Mesenchymal stem cell (in vitro differentiated cells and primary cell): Measurements from ENCODE around the gene AGAP1.

ENCODE experiments used
- DNase-seq: peaks from one replicate; pipeline ENCODE4 v3.0.0-alpha.2; 2013
- H2AFZ ChIP-seq: one replicate; pipeline ENCODE4 v1.6.1; 2013; ENCODE audit warnings: low read depth, mild to moderate bottlenecking, control low read depth, inconsistent platforms, low read length, moderate library complexity
- H2AK5ac ChIP-seq: 2 replicates; pipeline ENCODE4 v1.6.1; 2013; ENCODE audit warnings: low read length, moderate library complexity, mild to moderate bottlenecking, inconsistent platforms; ENCODE audit not compliant: severe bottlenecking
- H2BK120ac ChIP-seq: one replicate; pipeline ENCODE4 v1.6.1; 2013; ENCODE audit warnings: low read depth, mild to moderate bottlenecking, inconsistent platforms, low read length, moderate library complexity
- H2BK12ac ChIP-seq, 2 experiments: one replicate each; pipeline ENCODE4 v1.6.1; 2013; ENCODE audit warnings: inconsistent platforms in 2 of 2, low read length in 2 of 2, mild to moderate bottlenecking in 2 of 2, moderate library complexity in 2 of 2, control low read depth in 1 of 2
- H2BK15ac ChIP-seq: one replicate; pipeline ENCODE4 v1.6.1; 2013; ENCODE audit warnings: mild to moderate bottlenecking, low read depth, inconsistent platforms; ENCODE audit not compliant: poor library complexity, severe bottlenecking
- H2BK5ac ChIP-seq: 2 replicates; pipeline ENCODE4 v1.6.1; 2013; ENCODE audit warnings: low read depth, mild to moderate bottlenecking, low read length, control low read depth, inconsistent platforms; ENCODE audit not compliant: poor library complexity, severe bottlenecking
- H3K14ac ChIP-seq, 2 experiments: one replicate each; pipeline ENCODE4 v1.6.1; 2013; ENCODE audit warnings: inconsistent platforms in 2 of 2, low read length in 2 of 2, control low read depth in 1 of 2, mild to moderate bottlenecking in 1 of 2, moderate library complexity in 1 of 2
- H3K18ac ChIP-seq, 2 experiments: one replicate each; pipeline ENCODE4 v1.6.1; 2013; ENCODE audit warnings: inconsistent platforms in 2 of 2, low read length in 2 of 2, control low read depth in 1 of 2, low read depth in 1 of 2, mild to moderate bottlenecking in 1 of 2
- H3K23ac ChIP-seq, 2 experiments: one replicate each; pipeline ENCODE4 v1.6.1; 2013; ENCODE audit warnings: inconsistent platforms in 2 of 2, low read length in 2 of 2, mild to moderate bottlenecking in 2 of 2, moderate library complexity in 2 of 2, control low read depth in 1 of 2
- H3K27ac ChIP-seq: 2 replicates; pipeline ENCODE4 v1.5.1; 2013; ENCODE audit warnings: mild to moderate bottlenecking, moderate library complexity, low read length, control low read depth, inconsistent platforms; ENCODE audit not compliant: poor library complexity, severe bottlenecking
- H3K27me3 ChIP-seq, 2 experiments: 2 replicates each; pipeline versions ENCODE4 v1.6.1 to v1.7.0; 2013; ENCODE audit warnings: low read length in 2 of 2, mild to moderate bottlenecking in 2 of 2, moderate library complexity in 2 of 2, control low read depth in 1 of 2, inconsistent platforms in 1 of 2; ENCODE audit not compliant: control insufficient read depth in 1 of 2, insufficient read depth in 1 of 2
- H3K36me3 ChIP-seq, 2 experiments: 2 replicates each; pipeline versions ENCODE4 v1.6.1 to v1.7.0; 2013; ENCODE audit warnings: low read length in 2 of 2, control low read depth in 1 of 2, inconsistent platforms in 1 of 2, low read depth in 1 of 2, mild to moderate bottlenecking in 1 of 2; ENCODE audit not compliant: insufficient read depth in 2 of 2, control insufficient read depth in 1 of 2
- H3K4ac ChIP-seq, 2 experiments: one replicate each; pipeline ENCODE4 v1.6.1; 2013; ENCODE audit warnings: inconsistent platforms in 2 of 2, low read length in 2 of 2, mild to moderate bottlenecking in 2 of 2, moderate library complexity in 2 of 2, control low read depth in 1 of 2, low read depth in 1 of 2
- H3K4me1 ChIP-seq: 2 replicates; pipeline ENCODE4 v1.6.1; 2013; ENCODE audit warnings: low read depth, low read length, control low read depth; ENCODE audit not compliant: control insufficient read depth, insufficient read depth
- H3K4me2 ChIP-seq: 2 replicates; pipeline ENCODE4 v1.6.1; 2013; ENCODE audit warnings: low read length, mild to moderate bottlenecking, inconsistent platforms; ENCODE audit not compliant: poor library complexity, severe bottlenecking
- H3K4me3 ChIP-seq, 2 experiments: 2 replicates each; pipeline versions ENCODE4 v1.5.1 to v1.7.0; 2013; ENCODE audit warnings: low read length in 2 of 2, mild to moderate bottlenecking in 2 of 2, control low read depth in 1 of 2, low read depth in 1 of 2; ENCODE audit not compliant: insufficient read depth in 1 of 2
- H3K79me1 ChIP-seq: replicated peaks from 2 replicates; pipeline ENCODE4 v1.6.1; 2013; ENCODE audit warnings: mild to moderate bottlenecking, control low read depth, low read length, inconsistent platforms; ENCODE audit not compliant: poor library complexity, severe bottlenecking
- H3K9ac ChIP-seq: 2 replicates; pipeline ENCODE4 v1.7.0; 2013; ENCODE audit warnings: mild to moderate bottlenecking, low read length, moderate library complexity
- H3K9me3 ChIP-seq: 2 replicates; pipeline ENCODE4 v1.7.0; 2013; ENCODE audit warnings: mild to moderate bottlenecking, low read length; ENCODE audit not compliant: control insufficient read depth
- H4K8ac ChIP-seq: one replicate; pipeline ENCODE4 v1.6.1; 2013; ENCODE audit warnings: inconsistent platforms, mild to moderate bottlenecking, low read length, moderate library complexity
- H4K91ac ChIP-seq: one replicate; pipeline ENCODE4 v1.6.1; 2013; ENCODE audit warnings: mild to moderate bottlenecking, low read length, inconsistent platforms
- WGBS: methylation state at CpG from one replicate; pipeline ENCODE4 v1.1.7; 2013; ENCODE audit warnings: mixed read lengths; 5-methylcytosine and 5-hydroxymethylcytosine counted together

AGAP1 gene

DNA sequence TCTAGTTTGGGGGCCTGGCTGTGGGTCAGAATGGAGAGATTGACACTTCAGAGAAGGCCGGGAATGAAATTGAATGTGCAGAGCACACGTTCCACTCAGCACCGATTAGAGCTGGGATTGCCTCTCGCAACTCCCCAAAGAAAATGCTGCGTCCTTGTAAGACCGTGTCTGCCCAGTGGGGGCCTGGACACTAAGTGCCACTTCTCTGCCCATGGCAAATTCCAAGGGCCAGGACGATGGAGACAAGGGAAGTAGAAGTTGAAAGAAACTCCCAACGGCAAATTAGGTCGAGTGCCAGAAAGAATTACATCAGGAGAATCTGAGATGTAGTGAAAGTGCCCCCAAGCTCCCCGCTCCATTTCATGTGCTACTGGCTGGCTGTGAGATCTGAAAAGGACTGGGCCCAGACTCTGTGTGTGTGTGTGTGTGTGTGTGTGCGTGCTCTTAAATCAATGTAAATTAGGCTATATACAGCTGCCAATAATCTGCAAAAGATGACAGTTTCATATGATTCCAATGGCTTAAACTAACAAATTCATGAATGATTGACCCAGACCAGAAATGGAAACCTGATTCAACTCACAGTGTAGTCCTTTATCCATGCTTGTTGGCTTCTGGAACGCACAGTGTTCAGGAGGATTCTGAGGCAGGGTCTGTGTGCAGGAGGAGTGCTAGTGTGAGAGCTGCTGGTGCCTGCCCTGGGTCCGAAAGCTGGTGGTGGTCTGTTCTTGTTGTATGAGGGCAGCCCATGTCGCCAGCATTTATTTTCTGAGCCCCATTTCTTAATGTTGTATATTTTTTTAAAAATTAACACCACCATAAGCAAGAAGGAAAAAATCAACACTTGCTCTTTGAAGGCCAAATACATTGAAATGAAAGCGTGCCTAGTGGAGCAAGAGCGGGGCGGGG is 234.3 kb downstream of the AGAP1 start:
- Histone ChIP-seq H4K91ac (no peak overlapping the region), H3K18ac (no peak overlapping the region), H4K8ac (no peak overlapping the region), H3K27ac (no peak overlapping the region), H3K79me1 (peaks cover 48% of the 10 kb centered on the region), H3K27me3 (no peaks in the 10 kb centered on the region), H3K23ac (no peak overlapping the region), H3K4me1 (peaks cover 8% of the 10 kb centered on the region), H3K9ac (no peak overlapping the region), H2AFZ (no peak overlapping the region), H3K4me3 (no peak overlapping the region), H3K36me3 (peaks cover 10 to 18% of the 10 kb centered on the region in 2 experiments), H2BK15ac (no peak overlapping the region), H3K4me2 (no peak overlapping the region), H3K14ac (peak overlapping the region in 1 of 2 experiments; percentile 55), H2BK120ac (no peak overlapping the region), H2BK12ac (no peak overlapping the region), H2AK5ac (no peak overlapping the region), H3K9me3 (no peaks in the 10 kb centered on the region), H2BK5ac (no peak overlapping the region), H3K4ac (no peak overlapping the region)
- DNase-seq, result no peak
- 94% methylated on average over 14 of the region's 17 CpGs for WGBS

- no peak overlapping the region for H3K27ac ChIP-seq
- H2BK120ac ChIP-seq, result no peak overlapping the region
- H4K91ac ChIP-seq, result no peak overlapping the region
- peaks cover 8% of the 10 kb centered on the region for H3K4me1 ChIP-seq
- 97% methylated on average over 12 of the region's 12 CpGs for WGBS
- H3K36me3 ChIP-seq, result peaks cover 5 to 18% of the 10 kb centered on the region in 2 experiments
- no peak overlapping the region for H2BK5ac ChIP-seq
- peaks cover 42% of the 10 kb centered on the region for H3K79me1 ChIP-seq
- H3K4ac ChIP-seq, result no peak overlapping the region
- H3K4me2 ChIP-seq, result no peak overlapping the region
- H2BK15ac ChIP-seq, result no peak overlapping the region
- H3K23ac ChIP-seq, result no peak overlapping the region
- H3K9ac ChIP-seq, result no peak overlapping the region
- no peak overlapping the region for H2AFZ ChIP-seq
- H3K4me3 ChIP-seq, result no peak overlapping the region
- no peak overlapping the region for H2BK12ac ChIP-seq
- DNase-seq, result no peak
- no peaks in the 10 kb centered on the region for H3K27me3 ChIP-seq
- peak overlapping the region in 1 of 2 experiments; percentile 55 for H3K14ac ChIP-seq
- H2AK5ac ChIP-seq, result no peak overlapping the region
- H4K8ac ChIP-seq, result no peak overlapping the region
- H3K18ac ChIP-seq, result no peak overlapping the region
- H3K9me3 ChIP-seq, result no peaks in the 10 kb centered on the region
Observed at GRCh38 chr2:235728800-235729556, 235.1 kb downstream of the AGAP1 start.

GRCh38 chr2:235729557-235729947 is 235.7 kb downstream of the AGAP1 start:
- Histone ChIP-seq H2BK5ac (no peak overlapping the region), H2BK12ac (no peak overlapping the region), H4K91ac (no peak overlapping the region), H3K14ac (no peak overlapping the region), H2BK120ac (no peak overlapping the region), H3K79me1 (peaks cover 43% of the 10 kb centered on the region), H3K27ac (no peak overlapping the region), H2AK5ac (no peak overlapping the region), H3K4me3 (no peak overlapping the region), H3K18ac (no peak overlapping the region), H2BK15ac (no peak overlapping the region), H2AFZ (no peak overlapping the region), H3K4ac (no peak overlapping the region), H3K4me1 (peaks cover 8% of the 10 kb centered on the region), H3K4me2 (no peak overlapping the region), H4K8ac (no peak overlapping the region), H3K27me3 (no peaks in the 10 kb centered on the region), H3K23ac (no peak overlapping the region), H3K36me3 (peaks cover 5 to 20% of the 10 kb centered on the region in 2 experiments), H3K9me3 (no peaks in the 10 kb centered on the region), H3K9ac (no peak overlapping the region)
- DNase-seq, result no peak
- 77% methylated on average over 4 of the region's 4 CpGs for WGBS

DNA sequence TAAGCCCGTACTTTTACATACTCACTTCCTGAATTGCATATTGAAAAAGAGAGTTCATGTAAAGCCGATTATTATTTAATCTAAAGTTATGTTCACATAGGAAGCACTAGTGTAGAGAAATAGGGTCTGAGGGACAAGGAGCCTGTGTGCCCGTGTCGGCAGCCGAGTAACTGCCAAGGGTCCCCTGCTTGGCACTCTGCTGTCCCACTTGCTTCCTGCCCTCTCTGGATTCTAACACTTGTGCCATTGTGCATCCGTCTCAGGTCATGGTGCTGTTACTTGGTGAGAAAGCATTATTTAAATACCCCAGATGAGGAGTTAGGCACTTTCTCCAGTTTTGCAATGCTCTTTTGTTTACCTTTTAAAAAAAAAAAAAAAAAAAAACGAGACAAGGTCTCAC is 236.3 kb downstream of the AGAP1 start:
- no peak overlapping the region for H2BK12ac ChIP-seq
- no peak overlapping the region for H3K4me2 ChIP-seq
- no peak overlapping the region for H2BK120ac ChIP-seq
- no peaks in the 10 kb centered on the region for H3K9me3 ChIP-seq
- no peak overlapping the region for H4K91ac ChIP-seq
- no peak overlapping the region for H3K27ac ChIP-seq
- H3K18ac ChIP-seq, result no peak overlapping the region
- no peak overlapping the region for H3K14ac ChIP-seq
- peaks cover 42% of the 10 kb centered on the region for H3K79me1 ChIP-seq
- H3K4me1 ChIP-seq, result peaks cover 7% of the 10 kb centered on the region
- no peak overlapping the region for H3K4ac ChIP-seq
- no peak overlapping the region for H2BK15ac ChIP-seq
- no peak for DNase-seq
- H4K8ac ChIP-seq, result no peak overlapping the region
- H2AK5ac ChIP-seq, result no peak overlapping the region
- no peak overlapping the region for H2BK5ac ChIP-seq
- H3K4me3 ChIP-seq, result no peak overlapping the region
- no peak overlapping the region for H2AFZ ChIP-seq
- WGBS, result 93% methylated on average over 6 of the region's 7 CpGs
- no peaks in the 10 kb centered on the region for H3K27me3 ChIP-seq
- H3K9ac ChIP-seq, result no peak overlapping the region
- H3K23ac ChIP-seq, result no peak overlapping the region
- H3K36me3 ChIP-seq, result peaks cover 5 to 20% of the 10 kb centered on the region in 2 experiments
